Erythroblast (primary cell): ENCODE measurements around the gene LARGE1.

Source experiments
- GATA1 ChIP-seq: IDR thresholded peaks from 2 replicates; pipeline ENCODE4 v1.6.1; 2011; ENCODE audit warnings: low read depth, mild to moderate bottlenecking, control low read depth, low read length, moderate library complexity
- POLR2A ChIP-seq: IDR thresholded peaks from 2 replicates; pipeline ENCODE4 v1.6.1; 2011; ENCODE audit warnings: mild to moderate bottlenecking, low read length

DNA sequence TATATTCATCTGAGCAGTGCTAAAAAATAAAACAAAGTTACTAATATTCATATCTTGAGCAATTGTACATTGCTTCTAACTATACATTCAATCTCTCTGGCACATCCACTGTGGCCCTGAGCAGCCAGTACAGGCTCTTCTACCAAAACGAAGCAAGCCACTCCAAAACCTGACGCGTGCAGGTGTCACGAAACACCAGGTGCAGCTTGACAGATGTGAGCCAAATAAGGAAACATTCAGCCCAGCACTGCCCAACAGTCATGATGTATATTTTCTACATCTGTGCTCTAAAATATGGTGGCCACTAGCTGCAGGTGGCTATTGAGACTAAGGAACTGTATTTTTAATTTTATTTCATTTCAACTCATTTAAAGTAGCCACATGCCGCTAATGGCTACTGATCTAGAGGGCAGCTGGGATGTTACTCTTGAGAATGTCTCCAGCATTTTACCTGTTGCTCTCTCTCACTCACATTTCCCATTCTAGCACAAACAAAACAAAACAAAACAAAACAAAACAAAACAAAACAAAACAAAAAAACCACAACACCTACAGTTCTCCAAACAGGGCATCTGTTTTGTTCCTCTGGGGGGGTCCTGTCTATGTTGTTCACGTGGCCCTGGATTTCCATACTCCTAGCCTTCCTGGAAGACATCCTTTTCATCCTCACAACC, 77.7 kb downstream of the LARGE1 start:
- TF ChIP-seq POLR2A (no peak), GATA1 (no peak)
